ENCODE data around the gene PGM5. TPM values are rescaled to one million over a fixed set of nuclear protein-coding genes. Genes with fewer than 3 reads are reported as not detected.

The PGM5 gene
- total RNA-seq, 2 experiments from 2014 or later, result not detected

DNA sequence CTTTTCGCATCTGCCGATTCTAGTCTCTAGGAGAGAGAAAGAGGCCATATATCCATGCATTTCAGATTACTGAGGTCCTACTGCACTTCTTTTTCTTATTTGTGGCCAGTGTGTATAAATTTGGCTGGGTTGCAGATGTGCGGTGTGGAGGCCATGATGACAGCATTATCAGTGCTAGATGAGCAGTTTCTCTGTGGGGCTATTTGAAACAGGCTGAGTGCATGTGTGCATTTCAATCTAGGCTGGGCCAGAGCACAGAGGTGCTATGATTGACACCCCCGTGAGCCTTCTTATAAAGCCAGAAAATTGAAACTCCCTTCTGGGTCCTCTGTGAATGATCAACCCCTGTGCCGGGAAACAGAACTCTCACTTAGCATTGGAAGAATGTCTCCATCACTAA lies 114.2 kb downstream of the PGM5 start:
- H3K9me3 Mint-ChIP-seq, result no peaks in the 10 kb centered on the region
- ChIA-PET CTCF (no interaction called here), POLR2A (no interaction called here)
- H3K27ac Mint-ChIP-seq, result no peak overlapping the region
- no peak for DNase-seq
- H3K4me3 Mint-ChIP-seq, result no peak overlapping the region
- no peaks in the 10 kb centered on the region for H3K4me1 Mint-ChIP-seq
- peaks cover 12% of the 10 kb centered on the region for H3K27me3 Mint-ChIP-seq
- H3K36me3 Mint-ChIP-seq (ENCODE audit: low read depth), result no peaks in the 10 kb centered on the region

DNA sequence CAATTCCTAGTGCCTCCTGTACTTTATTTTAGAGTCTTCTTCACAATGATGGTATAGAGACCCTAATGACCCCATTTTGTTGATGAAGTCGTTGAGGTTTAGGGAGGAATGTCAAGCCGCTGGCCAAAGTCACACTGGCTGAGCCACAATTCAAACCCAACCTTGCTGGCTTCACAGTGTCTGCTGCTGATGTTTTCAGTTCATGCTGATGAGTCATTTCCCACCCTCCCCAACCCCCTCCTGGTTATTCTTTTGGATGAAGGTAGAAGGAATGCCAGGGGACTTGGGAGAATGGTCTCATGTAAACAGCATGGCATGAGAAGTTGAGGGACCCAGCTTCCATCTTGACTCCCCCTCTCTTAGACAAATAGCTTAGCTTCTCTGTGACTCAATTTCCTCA lies 115.7 kb downstream of the PGM5 start:
- Mint-ChIP-seq H3K27ac (no peak overlapping the region), H3K9me3 (no peaks in the 10 kb centered on the region), H3K36me3 (ENCODE audit: low read depth) (no peaks in the 10 kb centered on the region), H3K4me3 (no peak overlapping the region), H3K27me3 (peaks cover 12% of the 10 kb centered on the region), H3K4me1 (no peaks in the 10 kb centered on the region)
- POLR2A ChIA-PET, result no interaction called here
- CTCF ChIA-PET, result no interaction called here
- no peak for DNase-seq

- Mint-ChIP-seq H3K27ac (no peak overlapping the region), H3K4me1 (no peaks in the 10 kb centered on the region), H3K36me3 (ENCODE audit: low read depth) (no peaks in the 10 kb centered on the region), H3K4me3 (no peak overlapping the region), H3K9me3 (no peaks in the 10 kb centered on the region), H3K27me3 (peaks cover 10% of the 10 kb centered on the region)
- ChIA-PET POLR2A (no interaction called here), CTCF (no interaction called here)
- no peak for DNase-seq
Observed at GRCh38 chr9:68473790-68474189, 117.4 kb downstream of the PGM5 start.

DNA sequence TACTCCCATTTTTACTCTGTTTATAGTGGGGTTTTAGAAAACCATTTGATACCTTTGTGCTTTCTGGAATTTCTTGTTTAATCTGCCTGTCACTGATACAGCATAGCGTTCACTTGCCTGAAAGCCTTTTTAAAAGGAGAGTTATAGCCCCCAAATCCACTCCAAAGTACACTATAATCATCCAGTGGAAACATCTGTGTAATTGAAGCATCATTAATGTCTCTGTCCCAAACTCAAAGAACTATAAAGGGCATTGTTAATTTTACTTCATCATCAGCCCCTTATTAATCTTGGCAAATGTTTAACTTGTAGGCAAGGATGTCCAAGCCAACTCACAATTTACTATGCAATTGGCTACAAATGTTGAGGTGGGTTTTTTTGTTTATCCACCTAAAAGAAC lies 120.0 kb downstream of the PGM5 start:
- Mint-ChIP-seq H3K4me1 (no peaks in the 10 kb centered on the region), H3K27ac (no peak overlapping the region), H3K9me3 (no peaks in the 10 kb centered on the region), H3K27me3 (peaks cover 10% of the 10 kb centered on the region), H3K4me3 (no peak overlapping the region), H3K36me3 (ENCODE audit: low read depth) (no peaks in the 10 kb centered on the region)
- ChIA-PET CTCF (no interaction called here), POLR2A (no interaction called here)
- no peak for DNase-seq

- no peak for DNase-seq
- Mint-ChIP-seq H3K27ac (no peak overlapping the region), H3K27me3 (peaks cover 10% of the 10 kb centered on the region), H3K4me3 (no peak overlapping the region), H3K36me3 (ENCODE audit: low read depth) (no peaks in the 10 kb centered on the region), H3K9me3 (no peaks in the 10 kb centered on the region), H3K4me1 (no peaks in the 10 kb centered on the region)
- ChIA-PET CTCF (no interaction called here), POLR2A (no interaction called here)
Observed at GRCh38 chr9:68476847-68477246, 120.4 kb downstream of the PGM5 start.

GRCh38 chr9:68480807-68481206 lies 124.4 kb downstream of the PGM5 start:
- ChIA-PET POLR2A (no interaction called here), CTCF (interaction anchor here (1.0 kb wide), 1 partner anchor 28 kb away, joined by 5 read pairs; no protein-coding TSS in a partner anchor)
- no peaks in the 10 kb centered on the region for H3K9me3 Mint-ChIP-seq
- H3K27ac Mint-ChIP-seq, result no peak overlapping the region
- H3K27me3 Mint-ChIP-seq, result peaks cover 3% of the 10 kb centered on the region
- no peaks in the 10 kb centered on the region for H3K4me1 Mint-ChIP-seq
- H3K4me3 Mint-ChIP-seq, result no peak overlapping the region
- no peak for DNase-seq
- H3K36me3 Mint-ChIP-seq (ENCODE audit: low read depth), result no peaks in the 10 kb centered on the region

GRCh38 chr9:68482548-68482947 lies 126.1 kb downstream of the PGM5 start:
- no peaks in the 10 kb centered on the region for H3K4me1 Mint-ChIP-seq
- DNase-seq, result no peak
- H3K9me3 Mint-ChIP-seq, result peaks cover 4% of the 10 kb centered on the region
- H3K27me3 Mint-ChIP-seq, result peaks cover 8% of the 10 kb centered on the region
- no peaks in the 10 kb centered on the region for H3K36me3 Mint-ChIP-seq (ENCODE audit: low read depth)
- H3K27ac Mint-ChIP-seq, result no peak overlapping the region
- ChIA-PET CTCF (no interaction called here), POLR2A (no interaction called here)
- H3K4me3 Mint-ChIP-seq, result no peak overlapping the region

DNA sequence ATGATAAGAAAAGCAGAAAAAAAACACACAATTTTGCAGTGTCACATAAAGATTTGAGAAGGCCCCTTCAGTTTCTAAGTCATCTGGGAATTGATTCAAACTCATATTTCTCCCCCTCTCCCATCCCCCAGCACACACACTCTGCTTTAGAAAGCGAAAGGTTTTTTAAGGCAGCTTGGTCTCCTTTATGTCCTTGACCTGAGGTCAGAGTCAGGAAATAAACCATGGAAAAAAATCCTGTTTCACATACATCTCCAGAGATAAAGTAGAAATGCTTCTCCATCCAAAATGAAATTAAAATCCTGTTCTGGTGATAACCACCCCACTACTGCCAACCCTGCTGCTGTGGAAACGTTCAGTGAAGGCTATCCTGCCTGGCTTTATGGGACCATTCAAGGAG lies 131.7 kb downstream of the PGM5 start:
- CTCF ChIA-PET, result no interaction called here
- POLR2A ChIA-PET, result no interaction called here
- Mint-ChIP-seq H3K27ac (no peak overlapping the region), H3K9me3 (peaks cover 4% of the 10 kb centered on the region), H3K4me1 (no peaks in the 10 kb centered on the region), H3K27me3 (peaks cover 14% of the 10 kb centered on the region), H3K36me3 (ENCODE audit: low read depth) (no peaks in the 10 kb centered on the region), H3K4me3 (no peak overlapping the region)
- DNase-seq, result no peak

DNA sequence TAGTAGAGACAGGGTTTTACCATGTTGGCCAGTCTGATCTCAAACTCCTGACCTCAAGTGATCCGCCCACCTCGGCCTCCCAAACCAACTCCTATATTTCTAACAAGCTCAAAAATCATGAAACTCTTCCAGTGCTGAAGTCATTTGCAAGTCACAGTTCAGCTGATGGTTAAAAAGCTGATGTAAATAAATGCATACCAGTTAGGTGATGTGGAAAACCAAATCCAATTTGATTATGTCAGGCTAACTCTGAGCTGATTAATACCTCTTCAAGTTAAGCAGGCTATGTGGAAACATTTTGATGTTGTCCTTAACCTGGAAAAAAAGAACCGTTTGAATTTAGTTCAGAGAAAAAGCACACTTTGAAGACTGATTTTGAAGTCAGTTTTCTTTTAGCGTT lies 133.2 kb downstream of the PGM5 start:
- no peaks in the 10 kb centered on the region for H3K36me3 Mint-ChIP-seq (ENCODE audit: low read depth)
- no peaks in the 10 kb centered on the region for H3K4me1 Mint-ChIP-seq
- H3K27me3 Mint-ChIP-seq, result peaks cover 14% of the 10 kb centered on the region
- no peak overlapping the region for H3K27ac Mint-ChIP-seq
- H3K4me3 Mint-ChIP-seq, result no peak overlapping the region
- ChIA-PET CTCF (interaction anchor here (0.7 to 1.4 kb wide), 2 partner anchors 9 to 546 kb away, joined by 3 read pairs; partner anchors contain the start of gene FXN), POLR2A (no interaction called here)
- H3K9me3 Mint-ChIP-seq, result peaks cover 4% of the 10 kb centered on the region
- DNase-seq, result no peak

- CTCF ChIA-PET, result no interaction called here
- POLR2A ChIA-PET, result no interaction called here
- no peak overlapping the region for H3K27ac Mint-ChIP-seq
- H3K4me1 Mint-ChIP-seq, result no peaks in the 10 kb centered on the region
- no peaks in the 10 kb centered on the region for H3K9me3 Mint-ChIP-seq
- H3K27me3 Mint-ChIP-seq, result peaks cover 9% of the 10 kb centered on the region
- no peaks in the 10 kb centered on the region for H3K36me3 Mint-ChIP-seq (ENCODE audit: low read depth)
- no peak for DNase-seq
- H3K4me3 Mint-ChIP-seq, result no peak overlapping the region
Observed at GRCh38 chr9:68492806-68493205, 136.4 kb downstream of the PGM5 start.

- no peak overlapping the region for H3K27ac Mint-ChIP-seq
- ChIA-PET CTCF (no interaction called here), POLR2A (no interaction called here)
- H3K4me3 Mint-ChIP-seq, result no peak overlapping the region
- H3K36me3 Mint-ChIP-seq (ENCODE audit: low read depth), result no peaks in the 10 kb centered on the region
- DNase-seq, result no peak
- H3K4me1 Mint-ChIP-seq, result no peaks in the 10 kb centered on the region
- H3K9me3 Mint-ChIP-seq, result no peaks in the 10 kb centered on the region
- H3K27me3 Mint-ChIP-seq, result peaks cover 9% of the 10 kb centered on the region
Observed at GRCh38 chr9:68493541-68493940, 137.1 kb downstream of the PGM5 start.

DNA sequence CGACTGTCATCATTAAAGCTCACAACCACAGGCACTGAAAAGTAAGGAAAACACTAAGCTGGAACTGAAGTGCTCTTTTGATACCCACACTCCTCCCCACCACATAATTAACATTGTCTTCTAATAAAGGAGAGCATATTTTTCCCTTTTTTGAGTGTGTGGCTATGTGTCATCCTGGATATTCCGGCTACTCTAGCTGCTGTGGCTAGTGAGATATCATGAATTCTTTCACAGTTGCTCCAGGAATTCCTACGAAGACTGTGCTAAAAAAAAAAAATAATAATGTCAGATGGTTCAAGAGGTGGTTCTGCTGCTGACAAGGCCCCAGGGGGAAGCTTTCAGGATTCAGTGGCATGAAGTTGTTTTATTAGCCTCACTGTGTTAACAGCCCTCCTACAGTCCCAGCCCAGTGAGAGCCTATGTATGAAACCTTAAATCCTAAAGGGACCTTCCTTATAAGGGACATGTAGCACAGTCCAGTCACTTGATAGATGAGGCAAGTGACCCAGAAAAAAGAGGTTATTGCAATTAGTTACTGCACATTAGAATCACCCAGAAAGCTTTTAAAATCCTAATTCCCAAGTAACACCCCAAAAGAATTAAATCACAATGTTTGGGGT lies 137.7 kb downstream of the PGM5 start:
- H3K27me3 Mint-ChIP-seq, result peaks cover 13% of the 10 kb centered on the region
- DNase-seq, result no peak
- H3K4me1 Mint-ChIP-seq, result no peaks in the 10 kb centered on the region
- no peaks in the 10 kb centered on the region for H3K36me3 Mint-ChIP-seq (ENCODE audit: low read depth)
- no peaks in the 10 kb centered on the region for H3K9me3 Mint-ChIP-seq
- H3K27ac Mint-ChIP-seq, result no peak overlapping the region
- no peak overlapping the region for H3K4me3 Mint-ChIP-seq
- CTCF ChIA-PET, result no interaction called here
- POLR2A ChIA-PET, result no interaction called here

- Mint-ChIP-seq H3K36me3 (ENCODE audit: low read depth) (no peaks in the 10 kb centered on the region), H3K27me3 (peaks cover 15% of the 10 kb centered on the region), H3K4me3 (no peak overlapping the region), H3K9me3 (no peaks in the 10 kb centered on the region), H3K27ac (no peak overlapping the region), H3K4me1 (no peaks in the 10 kb centered on the region)
- no peak for DNase-seq
- CTCF ChIA-PET, result no interaction called here
- POLR2A ChIA-PET, result no interaction called here
Observed at GRCh38 chr9:68495247-68495646, 138.8 kb downstream of the PGM5 start.

DNA sequence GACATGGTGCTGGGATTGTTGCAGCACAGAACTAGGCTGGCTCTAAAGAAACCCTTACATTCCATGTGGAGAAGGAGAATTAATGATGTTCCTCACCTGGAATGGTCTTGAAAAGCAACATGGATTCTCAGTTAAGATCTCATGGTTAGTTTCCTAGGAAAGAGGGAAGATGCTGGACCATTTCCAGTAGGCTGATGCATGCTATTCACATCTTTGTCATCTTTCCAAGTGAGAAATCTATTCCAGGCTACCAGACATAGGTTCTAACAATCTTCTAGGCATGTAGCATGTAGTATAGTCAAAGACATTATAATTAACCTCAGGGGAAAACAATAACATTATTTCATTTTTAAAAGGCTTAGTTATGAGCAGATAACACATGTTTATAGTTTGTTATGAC lies 139.9 kb downstream of the PGM5 start:
- CTCF ChIA-PET, result no interaction called here
- H3K4me1 Mint-ChIP-seq, result no peaks in the 10 kb centered on the region
- DNase-seq, result no peak
- POLR2A ChIA-PET, result no interaction called here
- no peak overlapping the region for H3K4me3 Mint-ChIP-seq
- no peaks in the 10 kb centered on the region for H3K36me3 Mint-ChIP-seq (ENCODE audit: low read depth)
- peaks cover 16% of the 10 kb centered on the region for H3K27me3 Mint-ChIP-seq
- no peak overlapping the region for H3K27ac Mint-ChIP-seq
- H3K9me3 Mint-ChIP-seq, result no peaks in the 10 kb centered on the region
